Lower leg skin (tissue), 3 donors: Measurements from ENCODE around the gene H2AZ1.

Experiments
- CTCF ChIP-seq, 3 donors: fragments of 450-650 bp; IDR thresholded peaks; one replicate each; pipeline ENCODE4 v1.5.1; 2016; ENCODE audit warnings: antibody characterized with exemption in 3 of 3, mild to moderate bottlenecking in 3 of 3, moderate library complexity in 2 of 3
- POLR2A ChIP-seq, 2 donors: fragments of 450-650 bp; IDR thresholded peaks; one replicate each; pipeline ENCODE4 v1.6.1; 2016 to 2017; ENCODE audit warnings: antibody characterized with exemption in 2 of 2, mild to moderate bottlenecking in 1 of 2, moderate library complexity in 1 of 2

GRCh38 chr4:99987681-99988080, 37.6 kb upstream of the H2AZ1 start:
- TF ChIP-seq POLR2A (IDR thresholded peaks at IDR 0.05) (no peak), CTCF (IDR thresholded peaks at IDR 0.05) (no peak)
